COLO829 (cell line): Measurements from ENCODE around the gene WDR7.

Experiments used
- DNase-seq: peaks from one replicate; pipeline ENCODE4 v3.0.0; 2012; ENCODE audit warnings: low spot score

The WDR7 gene

GRCh38 chr18:56937874-56938430, 286.8 kb downstream of the WDR7 start:
- no peak for DNase-seq

- no peak for DNase-seq
These were observed 294.3 kb downstream of the WDR7 start for GRCh38 chr18:56945171-56946083.

GRCh38 chr18:56947236-56947635, 296.1 kb downstream of the WDR7 start:
- DNase-seq: no peak

GRCh38 chr18:56952026-56952425, 300.9 kb downstream of the WDR7 start:
- peak; percentile 2 for DNase-seq

- no peak for DNase-seq
These were observed 302.5 kb downstream of the WDR7 start for GRCh38 chr18:56953428-56954198.

GRCh38 chr18:56955490-56955889, 304.3 kb downstream of the WDR7 start:
- DNase-seq: no peak

GRCh38 chr18:56959120-56959519, 308.0 kb downstream of the WDR7 start:
- no peak for DNase-seq

- no peak for DNase-seq
These were observed 311.2 kb downstream of the WDR7 start for GRCh38 chr18:56962322-56962721.

GRCh38 chr18:56967035-56967434, 315.9 kb downstream of the WDR7 start:
- DNase-seq: no peak

- DNase-seq: no peak
These were observed 322.3 kb downstream of the WDR7 start for GRCh38 chr18:56973487-56973886.

GRCh38 chr18:56974141-56974540, 323.0 kb downstream of the WDR7 start:
- no peak for DNase-seq

GRCh38 chr18:56975276-56975675, 324.1 kb downstream of the WDR7 start:
- DNase-seq: no peak

GRCh38 chr18:56977309-56977708, 326.1 kb downstream of the WDR7 start:
- DNase-seq: no peak

- no peak for DNase-seq
These were observed 326.6 kb downstream of the WDR7 start for GRCh38 chr18:56977771-56978170.

- no peak for DNase-seq
These were observed 329.0 kb downstream of the WDR7 start for GRCh38 chr18:56980151-56980550.

GRCh38 chr18:56982766-56983165, 331.6 kb downstream of the WDR7 start:
- DNase-seq: no peak

GRCh38 chr18:56983275-56983992, 332.3 kb downstream of the WDR7 start:
- no peak for DNase-seq

- DNase-seq: no peak
These were observed 333.6 kb downstream of the WDR7 start for GRCh38 chr18:56984731-56985130.

- DNase-seq: no peak
These were observed 335.7 kb downstream of the WDR7 start for GRCh38 chr18:56986829-56987228.

- DNase-seq: no peak
These were observed 336.1 kb downstream of the WDR7 start for GRCh38 chr18:56987236-56987635.

- DNase-seq: no peak
These were observed 336.9 kb downstream of the WDR7 start for GRCh38 chr18:56988022-56988421.

GRCh38 chr18:56990678-56991077, 339.5 kb downstream of the WDR7 start:
- no peak for DNase-seq
